ENCODE data around the gene ARHGAP6.

Gene ARHGAP6

DNA sequence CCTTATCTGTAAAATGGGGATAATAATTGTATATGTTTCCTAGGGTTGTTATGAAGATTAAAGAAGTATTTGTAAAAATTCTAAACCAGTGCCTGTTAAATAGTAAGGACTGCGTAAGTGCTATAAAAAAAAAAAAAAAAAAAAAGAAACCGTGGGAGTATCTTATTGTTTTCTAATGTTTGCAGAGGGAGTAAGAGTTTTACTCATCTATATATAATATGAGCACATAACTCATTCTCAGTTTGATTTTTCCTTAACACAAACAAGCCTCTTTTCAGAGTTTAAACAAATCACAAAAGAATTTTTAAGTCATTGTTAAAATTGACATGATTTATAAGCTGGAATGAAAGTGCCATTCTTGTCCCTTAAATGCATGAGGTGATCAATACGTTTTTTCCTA lies 267.6 kb downstream of the ARHGAP6 start:
- Histone ChIP-seq H3K36me3 (ENCODE audit: insufficient read depth, low read length) (no peaks in the 10 kb centered on the region), H3K27me3 (ENCODE audit: insufficient read depth, low read length) (no peaks in the 10 kb centered on the region), H2AFZ (ENCODE audit: low read length, unreplicated experiment) (no peak overlapping the region), H3K4me1 (ENCODE audit: control insufficient read depth, insufficient read depth, low read length, unreplicated experiment) (peaks cover 44% of the 10 kb centered on the region), H3K79me2 (ENCODE audit: control insufficient read depth, insufficient read depth, low read length, unreplicated experiment) (no peaks in the 10 kb centered on the region), H3K4me3 (ENCODE audit: low read depth, low read length) (no peak overlapping the region), H3K27ac (ENCODE audit: low read depth, low read length) (no peak overlapping the region)

DNA sequence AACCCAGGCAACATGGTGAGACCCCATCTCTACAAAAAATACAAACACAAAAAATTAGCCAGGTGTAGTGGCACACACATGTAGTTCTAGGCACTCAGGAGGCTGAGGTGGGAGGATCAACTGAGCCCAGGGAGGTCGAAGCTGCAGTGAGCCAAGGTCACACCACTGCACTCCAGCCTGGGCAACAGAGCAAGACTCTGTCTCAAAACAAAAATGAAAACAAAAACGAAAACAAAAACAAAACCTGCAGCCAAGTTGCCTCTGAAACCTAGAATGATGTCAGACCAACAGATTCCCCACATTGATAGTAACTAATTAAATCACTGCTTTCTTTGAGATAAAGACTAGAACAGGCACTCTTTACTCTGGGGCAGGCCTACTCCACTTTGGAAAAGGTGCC lies 268.0 kb downstream of the ARHGAP6 start:
- Histone ChIP-seq H3K27me3 (ENCODE audit: insufficient read depth, low read length) (no peaks in the 10 kb centered on the region), H3K27ac (ENCODE audit: low read depth, low read length) (no peak overlapping the region), H3K4me3 (ENCODE audit: low read depth, low read length) (no peak overlapping the region), H2AFZ (ENCODE audit: low read length, unreplicated experiment) (no peak overlapping the region), H3K79me2 (ENCODE audit: control insufficient read depth, insufficient read depth, low read length, unreplicated experiment) (no peaks in the 10 kb centered on the region), H3K4me1 (ENCODE audit: control insufficient read depth, insufficient read depth, low read length, unreplicated experiment) (peaks cover 44% of the 10 kb centered on the region), H3K36me3 (ENCODE audit: insufficient read depth, low read length) (no peaks in the 10 kb centered on the region)

DNA sequence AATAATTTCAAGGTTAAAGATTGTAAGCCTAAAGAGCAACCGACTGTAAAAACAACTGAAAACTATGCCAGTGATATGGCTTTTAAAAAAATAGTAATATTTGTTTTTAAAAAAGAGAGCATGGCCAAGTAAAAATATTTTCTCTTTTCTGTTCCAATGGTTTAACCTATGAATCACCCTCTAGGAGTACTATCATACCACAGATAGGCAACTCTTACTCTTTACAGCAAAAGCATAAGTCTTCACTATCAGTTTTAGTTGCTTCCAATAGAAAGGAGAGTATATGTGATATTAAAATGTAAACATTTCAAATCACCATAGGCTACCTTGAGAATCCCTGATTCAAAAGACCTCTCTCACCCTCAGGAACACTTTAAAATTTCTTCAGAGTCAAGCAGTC lies 269.9 kb downstream of the ARHGAP6 start:
- H3K79me2 ChIP-seq (ENCODE audit: control insufficient read depth, insufficient read depth, low read length, unreplicated experiment) = no peaks in the 10 kb centered on the region
- peak overlapping the region; percentile 91 for H2AFZ ChIP-seq (ENCODE audit: low read length, unreplicated experiment)
- no peaks in the 10 kb centered on the region for H3K36me3 ChIP-seq (ENCODE audit: insufficient read depth, low read length)
- H3K27me3 ChIP-seq (ENCODE audit: insufficient read depth, low read length) = no peaks in the 10 kb centered on the region
- H3K4me3 ChIP-seq (ENCODE audit: low read depth, low read length) = peak overlapping the region; percentile 37; the same call in 1 of the 2 replicates
- H3K27ac ChIP-seq (ENCODE audit: low read depth, low read length) = peak overlapping the region; percentile 41
- peaks cover 42% of the 10 kb centered on the region for H3K4me1 ChIP-seq (ENCODE audit: control insufficient read depth, insufficient read depth, low read length, unreplicated experiment)

DNA sequence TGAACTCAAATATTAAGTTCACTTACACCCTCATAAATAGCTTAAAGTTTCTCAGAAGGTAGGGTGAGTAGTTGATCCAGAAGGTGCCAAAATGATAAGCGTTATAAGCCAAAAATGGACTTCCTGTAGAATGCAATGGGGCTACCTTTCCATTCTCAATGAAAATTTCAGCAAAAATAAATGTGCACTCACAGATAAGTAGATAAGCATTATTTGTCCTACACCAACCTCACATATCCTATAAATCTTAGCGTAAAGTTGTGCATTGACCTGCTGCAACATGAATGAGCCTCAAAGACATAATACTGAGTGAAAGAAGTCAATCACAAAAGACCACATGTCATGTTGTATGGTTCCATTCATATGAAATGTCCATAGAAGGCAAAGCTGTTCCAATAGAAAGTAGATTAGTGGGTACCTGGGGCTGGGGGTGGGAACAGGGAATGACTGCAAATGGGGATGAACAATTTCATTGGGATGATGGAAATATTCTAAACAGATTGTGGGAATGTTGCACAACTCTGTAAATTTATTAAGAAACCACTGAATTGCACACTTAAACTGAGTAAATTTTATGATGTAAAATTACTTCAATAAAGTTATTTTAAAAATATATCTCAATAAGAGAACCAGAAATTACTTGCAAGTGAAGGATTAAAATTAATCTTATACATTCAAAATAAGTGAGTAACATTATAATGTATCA lies 271.6 kb downstream of the ARHGAP6 start:
- no peaks in the 10 kb centered on the region for H3K27me3 ChIP-seq (ENCODE audit: insufficient read depth, low read length)
- H3K27ac ChIP-seq (ENCODE audit: low read depth, low read length) = no peak overlapping the region
- H3K79me2 ChIP-seq (ENCODE audit: control insufficient read depth, insufficient read depth, low read length, unreplicated experiment) = no peaks in the 10 kb centered on the region

DNA sequence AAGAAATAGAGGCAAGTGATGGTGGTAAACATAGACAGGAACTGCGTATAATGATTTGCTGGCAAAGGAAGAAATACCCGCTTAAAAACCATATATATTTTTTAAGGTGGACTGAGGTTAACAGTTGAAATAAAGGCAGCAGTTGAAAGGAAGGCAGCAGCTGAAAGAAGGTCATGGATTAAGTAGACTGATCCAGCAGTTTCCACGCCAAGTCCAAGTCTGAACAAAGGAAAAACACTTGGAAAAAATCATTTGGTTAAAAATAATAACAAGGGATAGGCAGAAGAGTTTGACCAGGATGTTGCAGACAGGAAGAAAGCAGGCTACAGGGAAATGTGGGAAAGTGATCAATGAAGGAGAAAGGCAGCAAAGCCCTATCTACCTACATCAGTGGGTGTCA lies 278.9 kb downstream of the ARHGAP6 start:
- Histone ChIP-seq H3K4me3 (ENCODE audit: low read depth, low read length) (no peak overlapping the region), H3K4me1 (ENCODE audit: control insufficient read depth, insufficient read depth, low read length, unreplicated experiment) (peaks cover 31% of the 10 kb centered on the region), H2AFZ (ENCODE audit: low read length, unreplicated experiment) (no peak overlapping the region), H3K27ac (ENCODE audit: low read depth, low read length) (peak overlapping the region; percentile 74; the same call in 1 of the 2 replicates), H3K27me3 (ENCODE audit: insufficient read depth, low read length) (no peaks in the 10 kb centered on the region), H3K36me3 (ENCODE audit: insufficient read depth, low read length) (no peaks in the 10 kb centered on the region), H3K79me2 (ENCODE audit: control insufficient read depth, insufficient read depth, low read length, unreplicated experiment) (no peaks in the 10 kb centered on the region)

More for the DNA sequence above, 271.6 kb downstream of the ARHGAP6 start:
- Histone ChIP-seq H3K4me3 (ENCODE audit: low read depth, low read length) (no peak overlapping the region), H3K4me1 (ENCODE audit: control insufficient read depth, insufficient read depth, low read length, unreplicated experiment) (peaks cover 37% of the 10 kb centered on the region), H2AFZ (ENCODE audit: low read length, unreplicated experiment) (no peak overlapping the region), H3K36me3 (ENCODE audit: insufficient read depth, low read length) (no peaks in the 10 kb centered on the region)

DNA sequence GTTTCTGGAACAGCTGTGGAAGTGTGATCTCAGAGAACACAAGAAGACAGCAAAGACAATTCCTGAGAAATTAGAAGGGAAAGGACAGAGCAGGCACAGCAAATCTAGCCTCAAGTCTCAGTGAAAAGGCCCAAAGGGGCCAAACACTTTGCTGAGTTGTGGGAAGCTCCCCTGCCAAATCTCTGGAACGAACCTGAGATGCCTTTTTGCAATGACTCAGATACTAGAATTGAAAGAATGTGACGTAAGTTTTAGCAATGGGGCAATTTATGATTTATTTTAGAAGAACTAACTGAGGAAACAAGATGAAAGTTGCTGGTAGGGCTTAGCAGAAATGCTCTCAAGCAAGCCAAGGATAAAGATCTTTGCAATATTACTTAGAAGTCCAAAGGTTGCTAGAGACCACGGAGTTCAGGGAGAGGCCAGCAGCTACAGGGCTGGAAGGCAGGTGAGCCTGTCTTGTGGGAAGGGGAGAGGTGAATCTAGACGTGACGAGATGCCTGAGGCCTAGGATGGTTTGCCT lies 279.7 kb downstream of the ARHGAP6 start:
- Histone ChIP-seq H3K4me3 (ENCODE audit: low read depth, low read length) (no peak overlapping the region), H3K27me3 (ENCODE audit: insufficient read depth, low read length) (no peaks in the 10 kb centered on the region), H3K79me2 (ENCODE audit: control insufficient read depth, insufficient read depth, low read length, unreplicated experiment) (no peaks in the 10 kb centered on the region), H3K27ac (ENCODE audit: low read depth, low read length) (peak overlapping the region; percentile 74), H3K36me3 (ENCODE audit: insufficient read depth, low read length) (no peaks in the 10 kb centered on the region), H2AFZ (ENCODE audit: low read length, unreplicated experiment) (no peak overlapping the region), H3K4me1 (ENCODE audit: control insufficient read depth, insufficient read depth, low read length, unreplicated experiment) (peaks cover 33% of the 10 kb centered on the region)

DNA sequence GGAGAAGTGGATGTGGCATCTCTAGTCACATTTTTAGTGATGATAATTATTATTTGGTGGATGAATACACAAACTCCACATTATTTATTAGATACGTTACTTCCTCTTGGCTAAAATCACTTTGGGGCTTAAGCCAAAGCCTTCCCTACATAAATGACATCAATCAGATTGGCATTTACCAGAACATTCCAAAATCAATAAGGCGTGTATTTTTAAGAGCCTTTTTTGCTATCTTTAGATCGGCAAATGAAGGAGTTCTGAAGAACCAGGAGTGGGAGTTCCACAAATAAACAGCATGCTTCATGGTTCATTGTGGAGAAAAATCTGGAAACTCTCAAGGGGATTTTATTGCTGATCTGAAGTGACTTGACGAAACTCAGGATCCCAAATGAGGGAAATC lies 282.8 kb downstream of the ARHGAP6 start:
- Histone ChIP-seq H3K4me1 (ENCODE audit: control insufficient read depth, insufficient read depth, low read length, unreplicated experiment) (peaks cover 49% of the 10 kb centered on the region), H3K27me3 (ENCODE audit: insufficient read depth, low read length) (no peaks in the 10 kb centered on the region)

DNA sequence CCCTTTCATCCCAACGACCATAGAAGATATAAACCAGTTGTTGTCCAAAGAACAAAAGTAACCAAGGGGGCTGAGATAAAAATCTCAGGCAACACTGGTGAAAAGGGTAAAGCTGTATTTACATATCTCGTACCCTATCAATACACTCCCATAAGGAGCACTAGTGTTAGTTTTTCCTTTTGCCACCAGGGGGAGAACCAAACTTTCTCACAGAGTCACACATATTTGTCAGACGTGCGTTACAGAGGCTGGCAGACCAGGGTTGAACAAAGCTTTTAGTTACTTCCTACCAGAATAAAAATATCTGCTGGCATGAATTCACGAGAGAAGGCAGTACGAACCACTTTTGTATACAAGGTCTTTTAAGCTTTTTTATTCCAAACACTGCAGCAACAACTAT lies 284.3 kb downstream of the ARHGAP6 start:
- Histone ChIP-seq H3K4me3 (ENCODE audit: low read depth, low read length) (0 out of 2 replicates have a peak overlapping the region, but pooled peaks have one; percentile 38), H3K27me3 (ENCODE audit: insufficient read depth, low read length) (no peaks in the 10 kb centered on the region), H2AFZ (ENCODE audit: low read length, unreplicated experiment) (peak overlapping the region; percentile 29), H3K4me1 (ENCODE audit: control insufficient read depth, insufficient read depth, low read length, unreplicated experiment) (peaks cover 47% of the 10 kb centered on the region), H3K36me3 (ENCODE audit: insufficient read depth, low read length) (no peaks in the 10 kb centered on the region; the same call in 1 of the 2 replicates), H3K27ac (ENCODE audit: low read depth, low read length) (peak overlapping the region; percentile 53), H3K79me2 (ENCODE audit: control insufficient read depth, insufficient read depth, low read length, unreplicated experiment) (no peaks in the 10 kb centered on the region)

More for the DNA sequence above, 282.8 kb downstream of the ARHGAP6 start:
- no peaks in the 10 kb centered on the region for H3K79me2 ChIP-seq (ENCODE audit: control insufficient read depth, insufficient read depth, low read length, unreplicated experiment)
- no peak overlapping the region for H2AFZ ChIP-seq (ENCODE audit: low read length, unreplicated experiment)
- H3K4me3 ChIP-seq (ENCODE audit: low read depth, low read length) = no peak overlapping the region
- H3K27ac ChIP-seq (ENCODE audit: low read depth, low read length) = peak overlapping the region; percentile 48; the same call in 1 of the 2 replicates
- H3K36me3 ChIP-seq (ENCODE audit: insufficient read depth, low read length) = no peaks in the 10 kb centered on the region; the same call in 1 of the 2 replicates

DNA sequence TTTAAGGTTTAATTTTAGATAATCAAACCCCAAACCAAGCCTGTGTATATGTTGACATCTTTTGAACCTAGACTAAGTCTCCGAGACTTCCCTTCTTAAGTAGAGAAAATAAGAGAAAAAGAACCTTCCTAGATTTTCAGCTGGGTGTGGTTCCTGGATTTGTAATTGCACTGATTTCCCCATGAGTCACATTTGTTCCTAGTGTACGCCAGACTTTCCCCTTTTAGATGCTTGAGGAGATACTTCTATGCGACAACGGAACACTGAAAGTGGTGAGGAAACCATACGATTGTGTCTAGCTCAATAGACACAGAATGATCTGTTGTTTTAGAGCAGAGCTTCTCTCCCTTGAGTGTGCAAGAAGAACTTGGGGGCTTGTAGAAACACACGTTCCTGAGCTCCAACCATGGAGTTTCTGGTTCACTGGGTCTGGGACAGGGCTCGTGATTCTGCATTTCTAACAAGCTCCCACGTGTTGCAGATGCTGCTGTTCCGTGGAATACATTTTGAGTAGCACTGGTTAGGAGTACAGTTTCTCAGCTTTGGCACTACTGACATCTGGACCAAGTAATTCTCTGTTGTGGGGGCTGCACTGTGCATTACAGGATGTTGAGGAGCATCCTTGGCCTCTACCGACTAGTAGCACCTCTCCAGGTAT lies 285.4 kb downstream of the ARHGAP6 start:
- peak overlapping the region; percentile 68 for H2AFZ ChIP-seq (ENCODE audit: low read length, unreplicated experiment)
- H3K27me3 ChIP-seq (ENCODE audit: insufficient read depth, low read length) = no peaks in the 10 kb centered on the region
- H3K36me3 ChIP-seq (ENCODE audit: insufficient read depth, low read length) = no peaks in the 10 kb centered on the region; the same call in 1 of the 2 replicates
- peak overlapping the region; percentile 58 for H3K4me3 ChIP-seq (ENCODE audit: low read depth, low read length)
- no peaks in the 10 kb centered on the region for H3K79me2 ChIP-seq (ENCODE audit: control insufficient read depth, insufficient read depth, low read length, unreplicated experiment)
- peak overlapping the region; percentile 51 for H3K27ac ChIP-seq (ENCODE audit: low read depth, low read length)
- H3K4me1 ChIP-seq (ENCODE audit: control insufficient read depth, insufficient read depth, low read length, unreplicated experiment) = peaks cover 38% of the 10 kb centered on the region

DNA sequence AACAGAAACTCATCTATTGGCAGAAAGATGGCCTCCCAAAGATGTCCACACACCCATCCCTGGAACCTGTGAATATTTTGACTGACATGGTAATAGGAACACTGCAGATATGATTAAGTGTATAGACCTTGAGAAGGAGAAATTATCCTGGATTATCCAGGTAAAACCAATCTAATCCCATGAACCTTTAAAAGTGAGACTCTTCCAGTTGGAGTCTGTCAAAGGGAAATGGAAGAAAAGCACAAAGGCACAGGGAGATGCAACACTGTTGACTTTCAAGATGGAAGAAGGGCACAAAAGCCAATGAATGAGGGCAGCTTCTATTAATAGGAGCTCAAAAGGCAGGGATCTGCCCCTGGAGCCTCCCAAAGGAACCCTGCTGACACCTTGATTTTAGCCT lies 289.6 kb downstream of the ARHGAP6 start:
- no peaks in the 10 kb centered on the region for H3K79me2 ChIP-seq (ENCODE audit: control insufficient read depth, insufficient read depth, low read length, unreplicated experiment)

More for the DNA sequence above, 289.6 kb downstream of the ARHGAP6 start:
- H3K27ac ChIP-seq (ENCODE audit: low read depth, low read length) = no peak overlapping the region
- no peak overlapping the region for H3K4me3 ChIP-seq (ENCODE audit: low read depth, low read length)
- no peaks in the 10 kb centered on the region for H3K27me3 ChIP-seq (ENCODE audit: insufficient read depth, low read length)
- H3K36me3 ChIP-seq (ENCODE audit: insufficient read depth, low read length) = no peaks in the 10 kb centered on the region; the same call in 1 of the 2 replicates
- peaks cover 17% of the 10 kb centered on the region for H3K4me1 ChIP-seq (ENCODE audit: control insufficient read depth, insufficient read depth, low read length, unreplicated experiment)
- no peak overlapping the region for H2AFZ ChIP-seq (ENCODE audit: low read length, unreplicated experiment)
